GM12878 (cell line): ENCODE measurements around the gene BEGAIN. TPM values are rescaled to one million over a fixed set of nuclear protein-coding genes. Genes with fewer than 3 reads are reported as not detected.

Experiments
- BCL3 ChIP-seq: IDR thresholded peaks from 2 replicates; pipeline ENCODE4 v1.6.1; 2011; ENCODE audit warnings: borderline replicate concordance, low read depth, mild to moderate bottlenecking, moderate library complexity, low read length; ENCODE audit not compliant: insufficient read depth, poor library complexity, severe bottlenecking
- ETV6 ChIP-seq, 2 experiments: fragments of 450-650 bp in 1 of 2; IDR thresholded peaks in 1 of 2; conservative IDR thresholded peaks in 1 of 2; 2 replicates each; pipeline ENCODE4 v1.6.1; 2014; ENCODE audit warnings: antibody characterized with exemption in 1 of 2, borderline replicate concordance in 1 of 2, low read depth in 1 of 2, mild to moderate bottlenecking in 1 of 2, moderate library complexity in 1 of 2
- FOXM1 ChIP-seq: IDR thresholded peaks from 2 replicates; pipeline ENCODE4 v1.6.1; 2012; ENCODE audit warnings: low read depth, mild to moderate bottlenecking, inconsistent platforms, low read length, moderate library complexity
- NR2C2 ChIP-seq: IDR thresholded peaks from 2 replicates; pipeline ENCODE4 v1.6.1; 2011; ENCODE audit warnings: borderline replicate concordance, low read depth; ENCODE audit not compliant: control insufficient read depth, insufficient read length
- RB1 ChIP-seq: fragments of 450-650 bp; formaldehyde crosslinking; IDR thresholded peaks from 2 replicates; pipeline ENCODE4 v1.6.1; 2017; ENCODE audit warnings: mild to moderate bottlenecking, borderline replicate concordance
- RELB ChIP-seq: fragments of 450-650 bp; IDR thresholded peaks from 2 replicates; pipeline ENCODE4 v1.6.1; 2017; ENCODE audit warnings: low read depth, mild to moderate bottlenecking, moderate library complexity
- SUPT20H ChIP-seq: IDR thresholded peaks from 2 replicates; pipeline ENCODE4 v1.6.1; 2011; ENCODE audit warnings: low read depth, mild to moderate bottlenecking, low read length, moderate library complexity, borderline replicate concordance; ENCODE audit not compliant: control insufficient read depth
- TAF1 ChIP-seq: IDR thresholded peaks from 2 replicates; pipeline ENCODE4 v1.6.1; 2011; ENCODE audit warnings: mild to moderate bottlenecking, low read depth, low read length, borderline replicate concordance
- polyA plus RNA-seq, 11 experiments: library from polyadenylated mRNA; depleted of rRNA in 4 of 11; unstranded in 6 of 11; stranded (reverse) in 5 of 11; fragments of >200 nt; fragmentation: Nextera tagmentation in 4 of 11; fragmentation: Illumina TruSeq in 1 of 11; extraction: Ambion mirVana in 4 of 11; extraction: Trizol in 1 of 11; gene quantifications; 1 replicate in 1 of 11; 2 replicates in 10 of 11; pipeline versions ENCODE4 v1.2.1 to v1.2.3, GENCODE V29; 2011 to 2016; ENCODE audit warnings: inconsistent platforms in 2 of 11, missing spikeins in 2 of 11, low read depth in 1 of 11
- total RNA-seq, 4 experiments: library from RNA; depleted of rRNA in 3 of 4; stranded (reverse); fragments of >200 nt in 3 of 4; fragmentation: Illumina TruSeq in 1 of 4; extraction: Trizol in 1 of 4; gene quantifications; 2 replicates each; pipeline versions ENCODE4 v1.2.1 to v1.2.3, GENCODE V29; 2013 to 2021

BEGAIN gene
- total and polyA plus RNA-seq, 10 of the 15 experiments (the other 5 are each of a cell fraction or from before 2014, with no cell fraction given): 0.01 to 0.31 (median 0.06) TPM; not detected in 5

- no peak for TF ChIP-seq BCL3
- no peak for TF ChIP-seq FOXM1
- no peak for TF ChIP-seq ETV6 (conservative IDR thresholded peaks at IDR 0.05 in 1 of 2, IDR thresholded peaks at IDR 0.05 in 1 of 2; ENCODE audit: borderline replicate concordance in 1 of 2, low read depth in 1 of 2)
- TF ChIP-seq RB1: no peak
- no peak for TF ChIP-seq NR2C2
- TF ChIP-seq SUPT20H: no peak
- TF ChIP-seq TAF1: no peak
- no peak for TF ChIP-seq RELB
Measured at GRCh38 chr14:100534528-100535286, 52.5 kb downstream of the BEGAIN start (continued).
